SK-N-SH (cell line): ENCODE results near the gene EEFSEC. TPM values are rescaled to one million over a fixed set of nuclear protein-coding genes. Genes with fewer than 3 reads are reported as not detected.

Experiments used
- CTCF ChIA-PET: fragments of 300-600, 350-600 bp; formaldehyde crosslinking; extraction: SDS; loops from one replicate; lab custom pipeline; 2021; lab: Yijun Ruan, JAX
- POLR2A ChIA-PET: fragments of 350-600 bp; sonication (Branson Sonifier 250); formaldehyde crosslinking; extraction: SDS; loops from one replicate; lab custom pipeline; 2020; ENCODE audit warnings: antibody characterized with exemption, inconsistent platforms; lab: Yijun Ruan, JAX
- DNase-seq: peaks from one replicate; pipeline ENCODE4 v3.0.0; 2012
- H2AFZ ChIP-seq: fragments of 200-600 bp; sonication (generic); 2 replicates; pipeline ENCODE4 v1.8.1; 2016; ENCODE audit warnings: antibody characterized with exemption, mild to moderate bottlenecking, low read depth
- H3F3A ChIP-seq: fragments of 200-600 bp; sonication (generic); replicated peaks from 2 replicates; pipeline ENCODE3; 2016; ENCODE audit warnings: antibody characterized with exemption, mild to moderate bottlenecking; ENCODE audit not compliant: insufficient read depth
- H3K27ac ChIP-seq, 2 experiments: fragments of 200-500 bp in 1 of 2; fragments of 200-600 bp in 1 of 2; sonication (Bioruptor generic) in 1 of 2; sonication (generic), shearing (Covaris generic) in 1 of 2; 2 replicates each; pipeline versions ENCODE4 v1.5.1 to v1.6.1; 2014 to 2016; ENCODE audit warnings: low read depth in 2 of 2, inconsistent platforms in 1 of 2, low read length in 1 of 2, mild to moderate bottlenecking in 1 of 2, mixed read lengths in 1 of 2
- H3K27me3 ChIP-seq: fragments of 200-600 bp; sonication (generic), shearing (Covaris generic); 2 replicates; pipeline ENCODE4 v1.6.1; 2016; ENCODE audit warnings: mixed run types; ENCODE audit not compliant: insufficient read depth
- H3K36me3 ChIP-seq, 2 experiments: fragments of 200-500 bp in 1 of 2; fragments of 200-600 bp in 1 of 2; sonication (Bioruptor generic) in 1 of 2; sonication (generic) in 1 of 2; replicated peaks in 1 of 2; 2 replicates each; pipeline versions ENCODE3 to v1.5.1; 2014 to 2016; ENCODE audit warnings: low read length in 1 of 2, mild to moderate bottlenecking in 1 of 2; ENCODE audit not compliant: insufficient read depth in 2 of 2, control insufficient read depth in 1 of 2
- H3K4me1 ChIP-seq, 2 experiments: fragments of 200-500 bp in 1 of 2; fragments of 200-600 bp in 1 of 2; sonication (Bioruptor generic) in 1 of 2; sonication (generic), shearing (Covaris generic) in 1 of 2; 2 replicates each; pipeline versions ENCODE4 v1.5.1 to v1.6.1; 2014 to 2016; ENCODE audit warnings: low read depth in 1 of 2, low read length in 1 of 2, mixed run types in 1 of 2; ENCODE audit not compliant: insufficient read depth in 2 of 2, control insufficient read depth in 1 of 2
- H3K4me2 ChIP-seq: fragments of 200-600 bp; sonication (generic), shearing (Covaris generic); 2 replicates; pipeline ENCODE4 v1.6.1; 2017; ENCODE audit warnings: mixed run types
- H3K4me3 ChIP-seq, 2 experiments: fragments of 200-500 bp in 1 of 2; fragments of 200-600 bp in 1 of 2; sonication (Bioruptor generic) in 1 of 2; sonication (generic), shearing (Covaris generic) in 1 of 2; 2 replicates each; pipeline versions ENCODE4 v1.5.1 to v1.8.1; 2014 to 2016; ENCODE audit warnings: low read depth in 2 of 2, inconsistent platforms in 1 of 2, low read length in 1 of 2, mild to moderate bottlenecking in 1 of 2, mixed read lengths in 1 of 2, moderate library complexity in 1 of 2
- H3K79me2 ChIP-seq: fragments of 200-600 bp; sonication (generic); 2 replicates; pipeline ENCODE4 v1.8.1; 2017; ENCODE audit warnings: mild to moderate bottlenecking; ENCODE audit not compliant: insufficient read depth
- H3K9ac ChIP-seq: fragments of 200-600 bp; sonication (generic); 2 replicates; pipeline ENCODE4 v1.6.1; 2017; ENCODE audit warnings: mixed run types
- H3K9me2 ChIP-seq: fragments of 200-600 bp; sonication (generic); 2 replicates; pipeline ENCODE4 v1.6.1; 2017; ENCODE audit warnings: mixed run types
- H3K9me3 ChIP-seq: fragments of 200-600 bp; sonication (generic); 2 replicates; pipeline ENCODE4 v1.6.1; 2017; ENCODE audit warnings: mixed run types, mild to moderate bottlenecking, moderate library complexity
- H4K20me1 ChIP-seq: fragments of 200-600 bp; sonication (generic); 2 replicates; pipeline ENCODE4 v1.6.1; 2017; ENCODE audit warnings: mild to moderate bottlenecking, mixed run types; ENCODE audit not compliant: insufficient read depth
- CHD2 ChIP-seq: fragments of 150-350 bp; IDR thresholded peaks from 2 replicates; pipeline ENCODE4 v1.6.1; 2018; ENCODE audit warnings: low read length; ENCODE audit not compliant: partially characterized antibody
- EP300 ChIP-seq, 2 experiments: IDR thresholded peaks; 2 replicates each; pipeline versions ENCODE4 v1.4.0 to v1.6.1; 2012; ENCODE audit warnings: borderline replicate concordance in 1 of 2, low read depth in 1 of 2, low read length in 1 of 2
- EZH2phosphoT487 ChIP-seq: fragments of 200-600 bp; sonication (generic); IDR thresholded peaks from 2 replicates; pipeline ENCODE4 v1.6.1; 2017; ENCODE audit warnings: low read depth, mixed run types, mild to moderate bottlenecking, antibody characterized with exemption, moderate library complexity, borderline replicate concordance
- FOXJ3 ChIP-seq: sonication (generic); formaldehyde crosslinking; IDR thresholded peaks from 2 replicates; pipeline ENCODE4 v1.5.1; 2020; ENCODE audit warnings: mild to moderate bottlenecking, missing genetic modification reagents
- FOXM1 ChIP-seq: IDR thresholded peaks from 2 replicates; pipeline ENCODE4 v1.4.0; 2012; ENCODE audit warnings: low read depth, mild to moderate bottlenecking
- GATA2 ChIP-seq: sonication (generic); formaldehyde crosslinking; IDR thresholded peaks from 2 replicates; pipeline ENCODE4 v1.5.0; 2020; ENCODE audit warnings: mild to moderate bottlenecking, missing genetic modification reagents
- JUND ChIP-seq: IDR thresholded peaks from 2 replicates; pipeline ENCODE4 v1.4.0; 2012
- MEF2A ChIP-seq: IDR thresholded peaks from 2 replicates; pipeline ENCODE4 v1.4.0; 2012; ENCODE audit warnings: low read depth, borderline replicate concordance
- NRF1 ChIP-seq: IDR thresholded peaks from 2 replicates; pipeline ENCODE4 v1.6.1; 2012; ENCODE audit warnings: low read depth, mild to moderate bottlenecking, low read length
- RAD21 ChIP-seq: IDR thresholded peaks from 2 replicates; pipeline ENCODE4 v1.6.1; 2012; ENCODE audit warnings: mild to moderate bottlenecking, low read length
- RCOR1 ChIP-seq: fragments of 150-350 bp; IDR thresholded peaks from 2 replicates; pipeline ENCODE4 v1.6.1; 2017; ENCODE audit warnings: antibody characterized with exemption, low read length
- WGBS: methylation state at CpG from one replicate; pipeline ENCODE4 v1.1.6; 2017; ENCODE audit warnings: low lambda C conversion rate; 5-methylcytosine and 5-hydroxymethylcytosine counted together
- polyA plus RNA-seq, 3 experiments: library from polyadenylated mRNA; depleted of rRNA; stranded (reverse); fragments of >200 nt; gene quantifications; 2 replicates each; pipeline ENCODE4 v1.2.3, GENCODE V29; 2012
- TF ChIP-seq, protein P1 (sequence below): IDR thresholded peaks from 2 replicates; pipeline ENCODE4 v1.6.1; 2012; ENCODE audit warnings: mild to moderate bottlenecking, low read depth, low read length, moderate library complexity
- TF ChIP-seq, protein P2 (sequence below): fragments of 150-350 bp; IDR thresholded peaks from 2 replicates; pipeline ENCODE4 v1.6.1; 2016; ENCODE audit warnings: mild to moderate bottlenecking, low read depth, low read length
- TF ChIP-seq, protein P3 (sequence below): IDR thresholded peaks from 2 replicates; pipeline ENCODE4 v1.4.0; 2012; ENCODE audit warnings: low read depth, borderline replicate concordance
- TF ChIP-seq, protein P4 (sequence below): IDR thresholded peaks from 2 replicates; pipeline ENCODE4 v1.4.0; 2012; ENCODE audit warnings: low read depth
- TF ChIP-seq, protein P5 (sequence below): IDR thresholded peaks from 2 replicates; pipeline ENCODE4 v1.4.0; 2012; ENCODE audit warnings: low read depth, borderline replicate concordance
- TF ChIP-seq, protein P6 (sequence below): fragments of 200-600 bp; sonication (generic); IDR thresholded peaks from 2 replicates; pipeline ENCODE4 v1.6.1; 2017; ENCODE audit warnings: antibody characterized with exemption, mild to moderate bottlenecking, moderate library complexity

EEFSEC gene
- polyA plus RNA-seq, 1 of the 3 experiments (the other 2 are of a cell fraction): 12.4 TPM

DNA sequence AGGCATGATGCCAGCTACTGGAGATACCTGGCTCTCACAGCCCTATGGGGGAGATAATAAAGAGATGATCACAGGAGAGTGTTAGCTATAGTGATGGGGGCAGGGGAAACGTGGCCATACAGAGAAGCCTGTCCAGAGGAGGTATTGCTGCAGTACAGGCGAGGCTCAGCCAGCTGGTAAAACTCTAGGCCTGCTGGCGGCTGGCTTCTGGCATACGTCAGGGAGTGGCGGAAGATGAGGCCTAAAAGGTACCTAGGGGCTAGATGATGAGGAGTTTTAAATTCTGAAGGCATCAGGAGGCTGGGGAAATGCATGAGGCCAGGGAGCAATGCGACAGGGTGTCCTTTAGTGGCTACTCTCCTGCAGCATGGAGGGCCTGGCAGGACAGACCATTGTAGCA lies 110.7 kb downstream of the EEFSEC start (continued):
- TF ChIP-seq, protein P1, sequence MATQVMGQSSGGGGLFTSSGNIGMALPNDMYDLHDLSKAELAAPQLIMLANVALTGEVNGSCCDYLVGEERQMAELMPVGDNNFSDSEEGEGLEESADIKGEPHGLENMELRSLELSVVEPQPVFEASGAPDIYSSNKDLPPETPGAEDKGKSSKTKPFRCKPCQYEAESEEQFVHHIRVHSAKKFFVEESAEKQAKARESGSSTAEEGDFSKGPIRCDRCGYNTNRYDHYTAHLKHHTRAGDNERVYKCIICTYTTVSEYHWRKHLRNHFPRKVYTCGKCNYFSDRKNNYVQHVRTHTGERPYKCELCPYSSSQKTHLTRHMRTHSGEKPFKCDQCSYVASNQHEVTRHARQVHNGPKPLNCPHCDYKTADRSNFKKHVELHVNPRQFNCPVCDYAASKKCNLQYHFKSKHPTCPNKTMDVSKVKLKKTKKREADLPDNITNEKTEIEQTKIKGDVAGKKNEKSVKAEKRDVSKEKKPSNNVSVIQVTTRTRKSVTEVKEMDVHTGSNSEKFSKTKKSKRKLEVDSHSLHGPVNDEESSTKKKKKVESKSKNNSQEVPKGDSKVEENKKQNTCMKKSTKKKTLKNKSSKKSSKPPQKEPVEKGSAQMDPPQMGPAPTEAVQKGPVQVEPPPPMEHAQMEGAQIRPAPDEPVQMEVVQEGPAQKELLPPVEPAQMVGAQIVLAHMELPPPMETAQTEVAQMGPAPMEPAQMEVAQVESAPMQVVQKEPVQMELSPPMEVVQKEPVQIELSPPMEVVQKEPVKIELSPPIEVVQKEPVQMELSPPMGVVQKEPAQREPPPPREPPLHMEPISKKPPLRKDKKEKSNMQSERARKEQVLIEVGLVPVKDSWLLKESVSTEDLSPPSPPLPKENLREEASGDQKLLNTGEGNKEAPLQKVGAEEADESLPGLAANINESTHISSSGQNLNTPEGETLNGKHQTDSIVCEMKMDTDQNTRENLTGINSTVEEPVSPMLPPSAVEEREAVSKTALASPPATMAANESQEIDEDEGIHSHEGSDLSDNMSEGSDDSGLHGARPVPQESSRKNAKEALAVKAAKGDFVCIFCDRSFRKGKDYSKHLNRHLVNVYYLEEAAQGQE: no peak
- TF ChIP-seq, protein P2, sequence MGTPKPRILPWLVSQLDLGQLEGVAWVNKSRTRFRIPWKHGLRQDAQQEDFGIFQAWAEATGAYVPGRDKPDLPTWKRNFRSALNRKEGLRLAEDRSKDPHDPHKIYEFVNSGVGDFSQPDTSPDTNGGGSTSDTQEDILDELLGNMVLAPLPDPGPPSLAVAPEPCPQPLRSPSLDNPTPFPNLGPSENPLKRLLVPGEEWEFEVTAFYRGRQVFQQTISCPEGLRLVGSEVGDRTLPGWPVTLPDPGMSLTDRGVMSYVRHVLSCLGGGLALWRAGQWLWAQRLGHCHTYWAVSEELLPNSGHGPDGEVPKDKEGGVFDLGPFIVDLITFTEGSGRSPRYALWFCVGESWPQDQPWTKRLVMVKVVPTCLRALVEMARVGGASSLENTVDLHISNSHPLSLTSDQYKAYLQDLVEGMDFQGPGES: no peak
- TF ChIP-seq EP300 (IDR thresholded peaks at IDR 0.05; ENCODE audit: borderline replicate concordance in 1 of 2, low read depth in 1 of 2, low read length in 1 of 2): peak in 1 of 2 experiments; percentile 64; a peak in 2 of 4 replicates
- TF ChIP-seq, protein P3, sequence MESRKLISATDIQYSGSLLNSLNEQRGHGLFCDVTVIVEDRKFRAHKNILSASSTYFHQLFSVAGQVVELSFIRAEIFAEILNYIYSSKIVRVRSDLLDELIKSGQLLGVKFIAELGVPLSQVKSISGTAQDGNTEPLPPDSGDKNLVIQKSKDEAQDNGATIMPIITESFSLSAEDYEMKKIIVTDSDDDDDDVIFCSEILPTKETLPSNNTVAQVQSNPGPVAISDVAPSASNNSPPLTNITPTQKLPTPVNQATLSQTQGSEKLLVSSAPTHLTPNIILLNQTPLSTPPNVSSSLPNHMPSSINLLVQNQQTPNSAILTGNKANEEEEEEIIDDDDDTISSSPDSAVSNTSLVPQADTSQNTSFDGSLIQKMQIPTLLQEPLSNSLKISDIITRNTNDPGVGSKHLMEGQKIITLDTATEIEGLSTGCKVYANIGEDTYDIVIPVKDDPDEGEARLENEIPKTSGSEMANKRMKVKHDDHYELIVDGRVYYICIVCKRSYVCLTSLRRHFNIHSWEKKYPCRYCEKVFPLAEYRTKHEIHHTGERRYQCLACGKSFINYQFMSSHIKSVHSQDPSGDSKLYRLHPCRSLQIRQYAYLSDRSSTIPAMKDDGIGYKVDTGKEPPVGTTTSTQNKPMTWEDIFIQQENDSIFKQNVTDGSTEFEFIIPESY: no peak
- no peak for TF ChIP-seq CHD2

DNA sequence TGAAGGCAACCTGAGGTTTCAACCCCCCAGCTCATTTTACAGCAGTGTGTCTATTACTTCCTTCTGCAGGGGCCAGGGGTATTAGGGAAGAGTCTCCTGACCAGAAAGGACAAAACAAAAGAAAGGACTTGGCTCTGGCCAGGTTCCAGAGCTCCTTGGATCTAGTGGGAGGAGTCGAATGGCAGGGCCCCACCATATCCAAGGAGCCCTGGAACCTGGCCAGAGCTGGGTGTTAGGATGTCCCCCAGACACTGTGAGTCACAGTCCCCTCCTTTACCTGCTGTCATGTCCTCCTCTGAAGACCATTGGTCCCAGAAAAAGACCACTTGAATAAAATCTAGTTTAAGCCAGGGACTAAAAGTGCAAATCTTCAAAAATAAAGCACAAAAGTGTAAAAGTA lies 113.2 kb downstream of the EEFSEC start:
- CTCF ChIA-PET: interaction anchor here (0.8 to 1.5 kb wide), 2 partner anchors 8 to 30 kb away, joined by 3 to 4 read pairs; no protein-coding TSS in a partner anchor
- no peak overlapping the region for H2AFZ ChIP-seq
- peaks cover 0 to 8% of the 10 kb centered on the region in 2 experiments for H3K36me3 ChIP-seq
- H3K4me1 ChIP-seq: peaks cover 0 to 55% of the 10 kb centered on the region in 2 experiments; a peak in 2 of 4 replicates
- H3K9me2 ChIP-seq: no peaks in the 10 kb centered on the region
- H4K20me1 ChIP-seq: no peaks in the 10 kb centered on the region
- no peak for DNase-seq
- H3K79me2 ChIP-seq: no peaks in the 10 kb centered on the region
- POLR2A ChIA-PET: interaction anchor here (0.5 kb wide), 1 partner anchor 145 kb away, joined by 3 read pairs; no protein-coding TSS in a partner anchor
- no peaks in the 10 kb centered on the region for H3F3A ChIP-seq
- WGBS: 50% methylated on average over 1 of the region's 1 CpG
- H3K9ac ChIP-seq: no peak overlapping the region
- no peak overlapping the region for H3K4me3 ChIP-seq
- no peaks in the 10 kb centered on the region for H3K27me3 ChIP-seq
- H3K9me3 ChIP-seq: no peaks in the 10 kb centered on the region
- H3K27ac ChIP-seq: peak overlapping the region in 1 of 2 experiments; percentile 40; a peak in 1 of 4 replicates
- H3K4me2 ChIP-seq: no peak overlapping the region
- TF ChIP-seq EZH2phosphoT487 (no peak), RCOR1 (no peak), GATA2 (CRISPR knock-in tag) (no peak), MEF2A (no peak), FOXJ3 (CRISPR knock-in tag) (no peak), FOXM1 (no peak), JUND (no peak), RAD21 (no peak), NRF1 (no peak)
- TF ChIP-seq, protein P4, sequence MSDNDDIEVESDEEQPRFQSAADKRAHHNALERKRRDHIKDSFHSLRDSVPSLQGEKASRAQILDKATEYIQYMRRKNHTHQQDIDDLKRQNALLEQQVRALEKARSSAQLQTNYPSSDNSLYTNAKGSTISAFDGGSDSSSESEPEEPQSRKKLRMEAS: no peak
- TF ChIP-seq, protein P5, sequence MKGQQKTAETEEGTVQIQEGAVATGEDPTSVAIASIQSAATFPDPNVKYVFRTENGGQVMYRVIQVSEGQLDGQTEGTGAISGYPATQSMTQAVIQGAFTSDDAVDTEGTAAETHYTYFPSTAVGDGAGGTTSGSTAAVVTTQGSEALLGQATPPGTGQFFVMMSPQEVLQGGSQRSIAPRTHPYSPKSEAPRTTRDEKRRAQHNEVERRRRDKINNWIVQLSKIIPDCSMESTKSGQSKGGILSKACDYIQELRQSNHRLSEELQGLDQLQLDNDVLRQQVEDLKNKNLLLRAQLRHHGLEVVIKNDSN: no peak
- TF ChIP-seq, protein P6, sequence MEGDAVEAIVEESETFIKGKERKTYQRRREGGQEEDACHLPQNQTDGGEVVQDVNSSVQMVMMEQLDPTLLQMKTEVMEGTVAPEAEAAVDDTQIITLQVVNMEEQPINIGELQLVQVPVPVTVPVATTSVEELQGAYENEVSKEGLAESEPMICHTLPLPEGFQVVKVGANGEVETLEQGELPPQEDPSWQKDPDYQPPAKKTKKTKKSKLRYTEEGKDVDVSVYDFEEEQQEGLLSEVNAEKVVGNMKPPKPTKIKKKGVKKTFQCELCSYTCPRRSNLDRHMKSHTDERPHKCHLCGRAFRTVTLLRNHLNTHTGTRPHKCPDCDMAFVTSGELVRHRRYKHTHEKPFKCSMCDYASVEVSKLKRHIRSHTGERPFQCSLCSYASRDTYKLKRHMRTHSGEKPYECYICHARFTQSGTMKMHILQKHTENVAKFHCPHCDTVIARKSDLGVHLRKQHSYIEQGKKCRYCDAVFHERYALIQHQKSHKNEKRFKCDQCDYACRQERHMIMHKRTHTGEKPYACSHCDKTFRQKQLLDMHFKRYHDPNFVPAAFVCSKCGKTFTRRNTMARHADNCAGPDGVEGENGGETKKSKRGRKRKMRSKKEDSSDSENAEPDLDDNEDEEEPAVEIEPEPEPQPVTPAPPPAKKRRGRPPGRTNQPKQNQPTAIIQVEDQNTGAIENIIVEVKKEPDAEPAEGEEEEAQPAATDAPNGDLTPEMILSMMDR: no peak
- TF ChIP-seq, protein P1: no peak
